MM.1S (cell line): ENCODE data around the gene DHX9.

ENCODE experiments used
- DNase-seq: peaks from one replicate; pipeline ENCODE4 v3.0.0-alpha.2; 2015
- H2AFZ ChIP-seq: fragments of 300-600 bp; sonication (generic); 2 replicates; pipeline ENCODE4 v1.6.0; 2016; ENCODE audit warnings: antibody characterized with exemption, low read length
- H3F3A ChIP-seq: fragments of 300-600 bp; sonication (generic); 2 replicates; pipeline ENCODE4 v1.6.1; 2016; ENCODE audit warnings: mild to moderate bottlenecking, antibody characterized with exemption, low read length, moderate library complexity, mixed read lengths; ENCODE audit not compliant: insufficient read depth
- H3K27ac ChIP-seq: fragments of 300-600 bp; sonication (generic); 2 replicates; pipeline ENCODE4 v1.5.1; 2016; ENCODE audit warnings: mild to moderate bottlenecking, low read length
- H3K27me3 ChIP-seq: fragments of 300-600 bp; sonication (generic); replicated peaks from 2 replicates; pipeline ENCODE4 v1.6.0; 2016; ENCODE audit warnings: low read length; ENCODE audit not compliant: insufficient read depth
- H3K36me3 ChIP-seq: fragments of 300-600 bp; sonication (generic); replicated peaks from 2 replicates; pipeline ENCODE4 v1.6.1; 2016; ENCODE audit warnings: mild to moderate bottlenecking, low read length, mixed read lengths; ENCODE audit not compliant: insufficient read depth
- H3K4me1 ChIP-seq: fragments of 300-600 bp; sonication (generic); 2 replicates; pipeline ENCODE4 v1.6.1; 2016; ENCODE audit warnings: low read length, mixed read lengths
- H3K4me2 ChIP-seq: fragments of 300-600 bp; sonication (generic); 2 replicates; pipeline ENCODE4 v1.6.0; 2016; ENCODE audit warnings: low read depth, low read length
- H3K4me3 ChIP-seq: fragments of 300-600 bp; sonication (generic); 2 replicates; pipeline ENCODE4 v1.5.1; 2016; ENCODE audit warnings: low read length, mixed read lengths
- H3K79me2 ChIP-seq: fragments of 300-600 bp; sonication (generic); 2 replicates; pipeline ENCODE4 v1.6.1; 2016; ENCODE audit warnings: mixed run types, low read length, mixed read lengths
- H3K9ac ChIP-seq: fragments of 300-600 bp; sonication (generic); 2 replicates; pipeline ENCODE4 v1.6.1; 2016; ENCODE audit warnings: low read length, mixed read lengths
- H3K9me2 ChIP-seq: fragments of 300-600 bp; sonication (generic); replicated peaks from 2 replicates; pipeline ENCODE4 v1.6.1; 2016; ENCODE audit warnings: mild to moderate bottlenecking, low read length, mixed read lengths; ENCODE audit not compliant: insufficient read depth
- H3K9me3 ChIP-seq: fragments of 300-600 bp; sonication (generic); replicated peaks from 2 replicates; pipeline ENCODE4 v1.6.1; 2016; ENCODE audit warnings: mild to moderate bottlenecking, low read length, mixed read lengths; ENCODE audit not compliant: insufficient read depth
- H4K20me1 ChIP-seq: fragments of 300-600 bp; sonication (generic); 2 replicates; pipeline ENCODE4 v1.6.1; 2016; ENCODE audit warnings: mild to moderate bottlenecking, low read length, moderate library complexity, mixed read lengths; ENCODE audit not compliant: insufficient read depth
- EZH2 ChIP-seq: fragments of 300-600 bp; sonication (generic); optimal IDR thresholded peaks from 2 replicates; pipeline ENCODE3; 2017; ENCODE audit warnings: low read depth, mild to moderate bottlenecking, antibody characterized with exemption, low read length, mixed read lengths
- EZH2phosphoT487 ChIP-seq: fragments of 300-600 bp; sonication (generic); IDR thresholded peaks from 2 replicates; pipeline ENCODE4 v1.6.1; 2018; ENCODE audit warnings: antibody characterized with exemption, low read length
- TF ChIP-seq, protein P1 (sequence below): fragments of 300-600 bp; sonication (generic); IDR thresholded peaks from 2 replicates; pipeline ENCODE4 v1.5.1; 2016; ENCODE audit warnings: antibody characterized with exemption, low read length, mixed read lengths

DHX9 gene

DNA sequence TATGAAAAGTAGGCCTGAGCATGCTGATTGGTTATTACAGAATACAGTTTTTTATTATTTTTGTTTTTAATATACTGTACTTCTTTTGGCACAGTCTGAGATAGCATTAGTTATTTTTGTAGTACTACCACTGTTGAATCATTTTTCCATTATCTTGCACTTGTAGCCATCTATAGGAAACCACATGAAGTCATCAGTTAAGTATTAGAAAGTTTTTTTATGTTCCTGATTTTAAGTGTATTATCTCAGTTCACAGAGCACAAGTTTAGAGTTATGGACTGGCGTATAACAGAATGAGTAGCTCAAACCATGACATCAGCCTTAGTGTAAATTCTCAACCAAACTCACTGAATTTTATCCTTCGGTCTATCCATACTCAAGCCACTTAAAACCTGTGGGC lies 22.8 kb downstream of the DHX9 start:
- TF ChIP-seq, protein P1, sequence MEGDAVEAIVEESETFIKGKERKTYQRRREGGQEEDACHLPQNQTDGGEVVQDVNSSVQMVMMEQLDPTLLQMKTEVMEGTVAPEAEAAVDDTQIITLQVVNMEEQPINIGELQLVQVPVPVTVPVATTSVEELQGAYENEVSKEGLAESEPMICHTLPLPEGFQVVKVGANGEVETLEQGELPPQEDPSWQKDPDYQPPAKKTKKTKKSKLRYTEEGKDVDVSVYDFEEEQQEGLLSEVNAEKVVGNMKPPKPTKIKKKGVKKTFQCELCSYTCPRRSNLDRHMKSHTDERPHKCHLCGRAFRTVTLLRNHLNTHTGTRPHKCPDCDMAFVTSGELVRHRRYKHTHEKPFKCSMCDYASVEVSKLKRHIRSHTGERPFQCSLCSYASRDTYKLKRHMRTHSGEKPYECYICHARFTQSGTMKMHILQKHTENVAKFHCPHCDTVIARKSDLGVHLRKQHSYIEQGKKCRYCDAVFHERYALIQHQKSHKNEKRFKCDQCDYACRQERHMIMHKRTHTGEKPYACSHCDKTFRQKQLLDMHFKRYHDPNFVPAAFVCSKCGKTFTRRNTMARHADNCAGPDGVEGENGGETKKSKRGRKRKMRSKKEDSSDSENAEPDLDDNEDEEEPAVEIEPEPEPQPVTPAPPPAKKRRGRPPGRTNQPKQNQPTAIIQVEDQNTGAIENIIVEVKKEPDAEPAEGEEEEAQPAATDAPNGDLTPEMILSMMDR, result no peak
- TF ChIP-seq EZH2 (no peak), EZH2phosphoT487 (no peak)
- Histone ChIP-seq H3K9me2 (no peaks in the 10 kb centered on the region), H3K79me2 (peaks cover 39% of the 10 kb centered on the region), H3F3A (no peaks in the 10 kb centered on the region), H4K20me1 (no peaks in the 10 kb centered on the region), H3K27ac (no peak overlapping the region), H3K4me3 (no peak overlapping the region), H3K4me2 (no peak overlapping the region), H2AFZ (no peak overlapping the region), H3K9ac (no peak overlapping the region), H3K36me3 (peaks cover 64% of the 10 kb centered on the region), H3K27me3 (no peaks in the 10 kb centered on the region), H3K9me3 (no peaks in the 10 kb centered on the region), H3K4me1 (no peaks in the 10 kb centered on the region)
- DNase-seq, result no peak

DNA sequence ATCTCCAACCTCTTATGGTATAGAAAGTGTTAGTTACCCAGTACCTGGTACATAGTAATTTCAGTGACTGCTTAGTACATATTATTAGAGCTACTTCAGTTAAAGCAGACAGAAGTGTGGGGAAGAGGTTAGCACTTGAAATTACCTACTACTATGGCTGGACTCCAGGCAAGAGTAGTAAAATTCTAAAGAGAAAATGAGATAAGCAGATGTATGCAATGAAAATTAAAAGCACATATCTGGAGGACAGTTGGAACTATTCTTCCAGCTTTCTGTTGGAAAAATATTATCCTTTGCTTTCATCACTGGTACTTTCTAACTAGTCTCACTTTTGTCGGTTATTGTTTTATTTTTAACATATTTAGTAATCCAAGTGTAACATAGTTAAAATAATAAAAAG lies 23.7 kb downstream of the DHX9 start:
- Histone ChIP-seq H3F3A (no peaks in the 10 kb centered on the region), H3K4me1 (no peaks in the 10 kb centered on the region), H3K79me2 (peaks cover 37% of the 10 kb centered on the region), H3K4me2 (no peak overlapping the region), H3K27ac (no peak overlapping the region), H3K4me3 (no peak overlapping the region), H2AFZ (no peak overlapping the region), H3K9me2 (no peaks in the 10 kb centered on the region), H3K36me3 (peaks cover 62% of the 10 kb centered on the region), H4K20me1 (no peaks in the 10 kb centered on the region), H3K9me3 (no peaks in the 10 kb centered on the region), H3K9ac (no peak overlapping the region), H3K27me3 (no peaks in the 10 kb centered on the region)
- TF ChIP-seq EZH2phosphoT487, result no peak
- no peak for TF ChIP-seq EZH2
- TF ChIP-seq, protein P1, result no peak
- no peak for DNase-seq

DNA sequence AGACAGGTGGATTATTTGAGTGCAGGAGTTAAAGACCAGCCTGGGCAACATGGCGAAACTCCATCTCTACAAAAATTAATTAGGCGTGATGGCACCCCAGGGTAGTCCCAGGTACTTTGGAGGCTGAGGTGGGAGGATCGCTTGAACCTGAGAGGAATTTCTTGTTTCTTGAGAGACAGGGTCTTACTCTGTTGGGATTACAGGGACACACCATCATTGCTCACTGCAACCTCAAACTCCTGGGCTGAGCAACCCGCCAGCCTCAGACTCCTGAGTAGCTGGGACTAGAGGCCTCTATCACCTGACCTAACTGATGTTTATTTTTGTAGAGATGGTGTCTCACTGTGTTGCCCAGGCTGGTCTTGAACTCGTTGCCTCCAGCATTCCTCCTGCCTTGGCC lies 24.8 kb downstream of the DHX9 start:
- Histone ChIP-seq H4K20me1 (no peaks in the 10 kb centered on the region), H3K4me1 (no peaks in the 10 kb centered on the region), H3K27me3 (no peaks in the 10 kb centered on the region), H3K27ac (no peak overlapping the region), H3K36me3 (peaks cover 57% of the 10 kb centered on the region), H3K9me3 (no peaks in the 10 kb centered on the region), H3K4me3 (no peak overlapping the region), H3K79me2 (peaks cover 26% of the 10 kb centered on the region), H2AFZ (no peak overlapping the region), H3K4me2 (no peak overlapping the region), H3K9me2 (no peaks in the 10 kb centered on the region), H3K9ac (no peak overlapping the region), H3F3A (no peaks in the 10 kb centered on the region)
- TF ChIP-seq EZH2phosphoT487 (no peak), EZH2 (no peak)
- TF ChIP-seq, protein P1, result no peak
- DNase-seq, result no peak

DNA sequence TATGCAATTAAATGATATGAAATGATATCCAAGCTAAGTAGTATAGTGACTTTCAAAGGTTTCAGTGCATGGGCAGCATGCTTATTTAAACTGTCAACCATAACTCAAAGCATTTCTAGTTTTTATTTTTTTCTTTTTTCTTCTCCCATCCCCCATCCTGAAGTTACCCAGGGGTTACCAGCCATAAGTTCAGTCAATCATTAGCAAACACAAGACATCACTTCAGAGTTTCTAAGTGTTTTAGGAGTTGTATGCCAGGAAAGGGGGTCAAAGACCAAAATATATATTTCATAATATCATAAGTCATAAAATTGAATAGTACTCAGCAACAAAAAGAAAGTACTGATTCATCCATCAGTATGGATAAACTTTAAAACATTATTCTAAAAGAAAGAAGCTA lies 28.7 kb downstream of the DHX9 start:
- Histone ChIP-seq H3K9ac (no peak overlapping the region), H4K20me1 (no peaks in the 10 kb centered on the region), H3K4me1 (no peaks in the 10 kb centered on the region), H3K4me3 (no peak overlapping the region), H3K9me2 (no peaks in the 10 kb centered on the region), H3K27ac (no peak overlapping the region), H3K4me2 (no peak overlapping the region), H3K27me3 (no peaks in the 10 kb centered on the region), H3F3A (no peaks in the 10 kb centered on the region; the same call in 1 of the 2 replicates), H2AFZ (no peak overlapping the region), H3K9me3 (no peaks in the 10 kb centered on the region), H3K79me2 (peaks cover 38% of the 10 kb centered on the region), H3K36me3 (peaks cover 55% of the 10 kb centered on the region)
- no peak for TF ChIP-seq EZH2phosphoT487
- TF ChIP-seq, protein P1, result no peak
- TF ChIP-seq EZH2, result no peak
- no peak for DNase-seq
